PC-9 (cell line): ENCODE data around the gene MAVS.

Experiments used
- EZH2 ChIP-seq: fragments of 200-600 bp; sonication (generic); IDR thresholded peaks from 2 replicates; pipeline ENCODE4 v1.8.0; 2017; ENCODE audit warnings: antibody characterized with exemption, low read depth
- TF ChIP-seq, protein P1 (sequence below): fragments of 200-600 bp; sonication (generic); conservative IDR thresholded peaks from 2 replicates; pipeline ENCODE4 v1.6.1; 2017; ENCODE audit warnings: mixed run types, antibody characterized with exemption, mild to moderate bottlenecking, moderate library complexity

DNA sequence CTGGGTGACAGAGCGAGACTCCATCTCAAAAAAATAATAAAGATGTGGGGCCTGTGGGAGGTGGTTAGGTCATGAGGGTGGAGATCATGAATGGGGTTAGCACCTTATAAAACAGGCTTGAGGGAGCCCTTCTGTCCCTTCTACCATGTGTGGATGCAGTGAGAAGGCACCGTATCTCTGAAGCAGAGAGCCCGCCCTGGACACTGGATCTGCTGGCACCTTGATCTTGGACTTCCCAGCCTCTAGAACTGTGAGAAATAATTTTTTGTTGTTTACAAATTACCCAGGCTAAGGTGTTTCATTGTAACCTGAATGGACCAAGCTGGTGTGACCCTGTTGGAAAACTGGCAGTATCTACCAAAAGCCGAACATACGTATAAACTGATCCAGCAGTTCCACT lies 26.9 kb downstream of the MAVS start:
- TF ChIP-seq, protein P1, sequence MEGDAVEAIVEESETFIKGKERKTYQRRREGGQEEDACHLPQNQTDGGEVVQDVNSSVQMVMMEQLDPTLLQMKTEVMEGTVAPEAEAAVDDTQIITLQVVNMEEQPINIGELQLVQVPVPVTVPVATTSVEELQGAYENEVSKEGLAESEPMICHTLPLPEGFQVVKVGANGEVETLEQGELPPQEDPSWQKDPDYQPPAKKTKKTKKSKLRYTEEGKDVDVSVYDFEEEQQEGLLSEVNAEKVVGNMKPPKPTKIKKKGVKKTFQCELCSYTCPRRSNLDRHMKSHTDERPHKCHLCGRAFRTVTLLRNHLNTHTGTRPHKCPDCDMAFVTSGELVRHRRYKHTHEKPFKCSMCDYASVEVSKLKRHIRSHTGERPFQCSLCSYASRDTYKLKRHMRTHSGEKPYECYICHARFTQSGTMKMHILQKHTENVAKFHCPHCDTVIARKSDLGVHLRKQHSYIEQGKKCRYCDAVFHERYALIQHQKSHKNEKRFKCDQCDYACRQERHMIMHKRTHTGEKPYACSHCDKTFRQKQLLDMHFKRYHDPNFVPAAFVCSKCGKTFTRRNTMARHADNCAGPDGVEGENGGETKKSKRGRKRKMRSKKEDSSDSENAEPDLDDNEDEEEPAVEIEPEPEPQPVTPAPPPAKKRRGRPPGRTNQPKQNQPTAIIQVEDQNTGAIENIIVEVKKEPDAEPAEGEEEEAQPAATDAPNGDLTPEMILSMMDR: no peak
- TF ChIP-seq EZH2: no peak
